DMS 273 treated with DMSO at 0.1 percent for 48 hours (cell line): Measurements from ENCODE around the gene PTAR1.

Experiments
- DNase-seq: peaks from one replicate; lab custom pipeline; 2025; lab: John Stamatoyannopoulos, UW

Gene PTAR1

DNA sequence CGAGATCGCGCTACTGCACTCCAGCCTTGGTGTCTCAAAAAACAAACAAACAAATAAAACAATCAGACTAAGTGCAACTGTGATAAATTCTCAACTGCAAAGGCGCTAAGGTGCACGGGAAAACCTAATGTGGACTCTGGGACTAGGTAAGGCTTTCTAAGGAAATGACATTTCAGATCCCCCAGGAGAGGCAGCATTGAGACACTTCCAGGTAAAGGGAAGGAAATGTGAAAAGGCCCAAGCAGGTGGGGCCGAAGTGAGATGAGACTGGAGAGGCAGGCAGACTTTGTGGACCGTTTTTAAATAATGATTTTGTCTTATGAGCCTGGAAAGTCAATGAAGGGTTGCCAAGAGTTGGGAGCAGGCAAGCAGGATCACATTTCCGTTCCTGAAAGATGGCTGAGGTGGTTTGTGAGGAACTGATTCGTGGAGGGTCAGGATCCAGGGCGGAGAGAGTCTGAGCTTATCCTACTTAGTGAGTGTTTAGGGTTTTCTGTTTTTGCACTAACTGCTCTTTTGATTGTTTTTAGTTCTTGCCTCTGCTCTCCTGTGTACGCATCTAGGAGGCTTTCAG is 85.6 kb downstream of the PTAR1 start:
- no peak for DNase-seq

DNA sequence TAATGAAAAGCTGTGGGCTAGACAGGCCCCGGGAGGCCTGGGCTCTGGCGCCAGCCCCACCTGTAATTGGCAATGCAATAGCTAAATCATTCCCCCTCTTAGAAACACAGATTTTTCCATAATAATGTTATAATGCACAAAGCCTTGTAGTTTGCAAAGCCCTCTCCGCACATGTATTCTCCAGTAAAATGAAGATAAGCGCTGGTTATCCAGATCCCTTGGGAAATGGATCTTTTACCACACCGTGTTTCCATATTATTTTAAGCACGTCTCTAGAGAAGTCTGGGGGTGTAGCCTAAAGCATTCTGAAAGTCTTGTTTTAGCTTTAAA is 86.5 kb downstream of the PTAR1 start:
- DNase-seq, result no peak

DNA sequence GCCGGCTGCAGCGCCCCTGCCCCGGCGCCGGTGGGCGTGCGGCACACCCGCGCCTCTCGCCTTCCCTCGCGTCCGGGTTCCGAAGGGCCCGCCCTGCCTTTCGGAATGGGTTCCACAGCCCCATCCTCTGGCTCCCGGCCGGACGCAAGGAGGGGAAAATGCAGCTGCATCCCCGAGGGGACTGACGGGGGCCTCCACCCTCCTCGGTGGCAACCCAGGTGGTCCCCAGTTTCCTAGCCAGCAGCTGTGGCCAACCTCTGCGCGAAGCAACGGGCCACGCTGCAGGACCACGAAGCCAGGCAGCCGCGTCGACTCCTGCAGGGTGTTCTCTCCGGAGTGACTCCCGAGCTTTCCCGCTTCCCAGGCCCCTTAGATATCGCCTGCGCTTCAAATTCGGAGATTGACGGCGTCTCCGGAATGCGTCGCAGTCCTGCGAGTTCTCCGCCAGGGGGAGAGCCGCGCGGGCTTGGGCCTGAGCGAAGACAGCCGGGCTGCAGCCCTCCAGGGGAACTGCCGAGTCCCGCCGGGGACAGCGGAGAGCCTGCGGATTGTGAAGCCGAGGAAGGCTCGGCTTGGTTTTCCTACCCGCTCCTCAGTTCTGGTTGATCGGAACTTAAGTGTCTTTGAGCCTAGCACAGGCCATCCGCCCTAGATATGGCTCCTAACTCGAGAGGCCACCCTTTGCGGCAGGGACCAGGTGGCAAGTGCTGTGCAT is 87.1 kb downstream of the PTAR1 start:
- DNase-seq, result peak; percentile 70

DNA sequence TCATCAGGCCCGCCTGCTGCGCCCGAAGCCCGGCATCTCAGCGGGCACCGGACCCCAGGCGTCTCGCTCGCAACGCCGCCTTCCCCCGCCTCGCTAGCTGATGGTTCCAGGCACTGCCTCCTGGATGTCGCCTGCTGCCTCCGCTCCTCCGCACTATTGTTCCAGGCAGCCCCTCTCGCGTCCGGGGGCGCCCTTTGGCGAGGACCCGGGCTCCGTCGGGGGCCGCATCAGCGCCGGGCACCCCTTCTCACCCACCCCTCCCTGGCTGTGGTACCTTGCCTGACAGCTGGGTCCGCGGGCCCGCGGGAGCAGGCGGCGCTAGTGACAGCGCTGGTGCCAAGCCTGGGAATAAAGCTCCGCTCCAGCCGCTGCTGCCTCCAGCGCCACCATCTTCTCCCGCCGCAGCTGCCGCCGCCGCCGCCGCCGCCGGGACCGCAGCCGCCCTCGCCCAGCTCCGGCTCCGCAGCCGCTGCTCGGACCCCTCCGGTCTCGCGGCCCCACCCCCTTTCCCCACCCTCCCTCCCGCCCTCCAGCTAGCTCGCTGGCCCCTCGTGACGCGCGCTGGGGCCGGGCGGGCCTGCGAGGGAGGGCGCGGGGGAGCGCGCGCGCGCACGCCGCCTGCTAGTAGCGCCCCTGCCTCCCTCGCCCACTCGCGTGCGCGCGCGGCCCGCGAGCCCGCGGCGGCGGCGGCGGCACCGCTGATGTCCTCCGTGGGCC is 87.8 kb downstream of the PTAR1 start, which contains the start of gene APBA1:
TSS of gene APBA1 (minus strand) at position 493 of the 717 bp plus-strand sequence.
- no peak for DNase-seq

DNA sequence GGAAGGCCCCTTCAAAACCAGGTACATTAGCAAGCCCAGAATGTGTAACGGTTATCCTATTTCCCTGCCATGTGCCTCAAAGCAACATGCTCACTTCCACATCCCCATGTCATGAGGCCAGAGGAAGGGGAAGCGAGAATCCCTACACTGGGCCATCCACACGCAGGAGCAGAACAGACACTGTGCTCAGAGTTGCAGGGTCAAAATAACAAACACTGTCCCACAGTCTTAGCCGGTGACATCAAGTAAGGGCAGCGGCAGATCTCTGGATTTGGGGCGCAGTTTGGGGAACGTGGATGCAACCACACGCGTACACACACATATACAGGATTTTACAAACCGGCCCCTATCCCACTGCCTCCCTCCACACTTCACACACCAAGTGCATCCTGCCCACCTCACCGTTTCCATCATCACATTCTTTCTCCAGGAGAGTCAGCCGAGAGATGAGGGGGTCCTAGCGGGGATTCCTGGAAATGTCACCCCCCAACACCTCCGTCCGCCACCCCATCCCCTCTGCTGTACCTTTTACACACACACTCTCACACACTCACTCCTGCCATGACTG is 88.4 kb downstream of the PTAR1 start:
- DNase-seq, result no peak

DNA sequence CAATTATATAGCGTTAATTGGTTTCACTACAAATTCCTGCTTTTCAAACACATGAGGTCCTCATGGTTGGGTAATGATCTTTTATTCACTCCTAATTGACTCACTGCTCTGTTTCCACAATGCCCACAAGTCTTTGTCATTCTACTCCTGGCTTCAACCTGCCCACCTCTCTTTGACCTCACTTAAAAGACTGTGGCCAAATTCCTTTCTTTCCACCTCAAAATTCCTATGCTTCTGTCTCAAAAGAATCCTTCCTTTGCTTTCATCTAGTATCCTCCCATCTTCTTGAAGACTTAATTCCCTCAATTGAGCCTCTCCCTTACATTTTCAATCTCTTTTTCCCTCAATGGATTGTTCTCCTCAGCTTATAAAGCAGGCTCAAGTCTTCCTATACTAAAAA is 92.5 kb downstream of the PTAR1 start:
- DNase-seq, result no peak

DNA sequence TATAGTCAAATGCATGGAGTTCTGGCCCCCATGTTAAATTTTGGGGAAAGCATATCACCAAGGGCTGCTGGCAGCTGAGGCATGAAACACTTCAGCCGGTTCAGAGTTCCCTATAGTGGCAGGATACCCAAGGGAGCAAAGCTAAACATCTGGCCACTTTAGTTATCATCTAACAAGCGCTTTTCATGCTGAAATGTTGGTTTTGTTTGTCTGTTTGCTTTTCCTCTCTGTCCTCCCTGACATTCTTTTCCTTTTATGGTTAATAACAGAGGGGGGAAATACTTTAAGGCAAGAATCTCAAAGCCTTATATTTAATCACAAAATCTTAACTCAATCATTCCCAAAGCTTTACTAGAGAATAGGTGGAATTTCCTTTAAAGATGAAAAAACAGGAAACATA is 99.5 kb downstream of the PTAR1 start:
- DNase-seq, result no peak
